Astrocyte of the spinal cord (primary cell): ENCODE results near the gene ANGEL2.
"Not testable (repeated sequence)": the region's sequence is repeated elsewhere in the genome, so short reads cannot be mapped to it uniquely, and the experiment has no call there.

Experiments used
- DNase-seq: peaks from one replicate; pipeline ENCODE4 v3.0.0; 2011; ENCODE audit warnings: low read depth, low spot score
- H3K4me3 ChIP-seq: 2 replicates; pipeline ENCODE4 v1.5.1; 2011; ENCODE audit warnings: low read depth, mild to moderate bottlenecking, low read length, moderate library complexity
- CTCF ChIP-seq: IDR thresholded peaks from 2 replicates; pipeline ENCODE4 v1.5.1; 2012; ENCODE audit warnings: low read depth, mild to moderate bottlenecking, low read length, inconsistent platforms
- in situ Hi-C: cut with HindIII; loops from 2 replicates; pipeline ENCODE4 v1.10.0; 2017; ENCODE audit warnings: low sequenced_read_pairs

Gene ANGEL2

GRCh38 chr1:213041443-213041842 is 25.8 kb upstream of the ANGEL2 start:
- peak; percentile 70 for DNase-seq
- in situ Hi-C loops, result no loop called here
- no peak for TF ChIP-seq CTCF

GRCh38 chr1:213035573-213035972 is 19.9 kb upstream of the ANGEL2 start:
- no peak for TF ChIP-seq CTCF
- in situ Hi-C loops, result no loop called here
- no peak for DNase-seq

More at GRCh38 chr1:213041443-213041842, 25.8 kb upstream of the ANGEL2 start:
- no peak overlapping the region for H3K4me3 ChIP-seq

GRCh38 chr1:213034713-213035112 is 19.0 kb upstream of the ANGEL2 start:
- no peak for TF ChIP-seq CTCF
- no peak for DNase-seq
- H3K4me3 ChIP-seq, result no peak overlapping the region
- in situ Hi-C loops, result no loop called here

More at GRCh38 chr1:213035573-213035972, 19.9 kb upstream of the ANGEL2 start:
- no peak overlapping the region for H3K4me3 ChIP-seq

- TF ChIP-seq CTCF, result no peak
Measured at GRCh38 chr1:213032651-213033050, 17.0 kb upstream of the ANGEL2 start.

GRCh38 chr1:213027024-213027423 is 11.4 kb upstream of the ANGEL2 start:
- DNase-seq, H3K4me3 ChIP-seq, in situ Hi-C loops: not testable (repeated sequence)

More at GRCh38 chr1:213032651-213033050, 17.0 kb upstream of the ANGEL2 start:
- DNase-seq, result no peak
- in situ Hi-C loops, result no loop called here
- H3K4me3 ChIP-seq, result no peak overlapping the region

- in situ Hi-C loops, result no loop called here
- no peak for TF ChIP-seq CTCF
- H3K4me3 ChIP-seq, result no peak overlapping the region
- DNase-seq, result no peak
Measured at GRCh38 chr1:213020016-213020415, 4.3 kb upstream of the ANGEL2 start.

GRCh38 chr1:213019450-213019849 is 3.8 kb upstream of the ANGEL2 start:
- DNase-seq, result no peak
- TF ChIP-seq CTCF, result no peak
- in situ Hi-C loops, result no loop called here
- no peak overlapping the region for H3K4me3 ChIP-seq
